Type B pancreatic cell (in vitro differentiated cells): ENCODE data around the gene PLEK. TPM values are rescaled to one million over a fixed set of nuclear protein-coding genes. Genes with fewer than 3 reads are reported as not detected.

ENCODE experiments used
- DNase-seq: peaks from one replicate; pipeline ENCODE4 v3.0.0; 2021; ENCODE audit warnings: mixed read lengths; ENCODE audit not compliant: unreplicated experiment; ENCODE audit errors: extremely low spot score
- H3K27ac Mint-ChIP-seq: 2 replicates; pipeline ENCODE4 v1.8.0; 2021; ENCODE audit warnings: mild to moderate bottlenecking, mixed read lengths
- H3K27me3 Mint-ChIP-seq: 2 replicates; pipeline ENCODE4 v1.8.0; 2021; ENCODE audit warnings: mixed read lengths
- H3K36me3 Mint-ChIP-seq: 2 replicates; pipeline ENCODE4 v1.8.0; 2021; ENCODE audit warnings: mixed read lengths
- H3K4me1 Mint-ChIP-seq: one replicate; pipeline ENCODE4 v1.8.0; 2021; ENCODE audit warnings: mixed read lengths; ENCODE audit not compliant: unreplicated experiment
- H3K4me3 Mint-ChIP-seq: 2 replicates; pipeline ENCODE4 v1.8.0; 2021; ENCODE audit warnings: mild to moderate bottlenecking, mixed read lengths
- H3K9me3 Mint-ChIP-seq: 2 replicates; pipeline ENCODE4 v1.8.0; 2021; ENCODE audit warnings: mixed read lengths
- CTCF ChIP-seq: fragments of 200-600 bp; sonication (generic); conservative IDR thresholded peaks from 2 replicates; pipeline ENCODE4 v1.5.0; 2021; ENCODE audit warnings: antibody characterized with exemption, mild to moderate bottlenecking
- total RNA-seq: library from RNA; stranded (reverse); gene quantifications from 2 replicates; pipeline ENCODE4 v1.2.1, GENCODE V29; 2021; ENCODE audit warnings: low replicate concordance

Gene PLEK
- total RNA-seq, 1 donor from 2014 or later = not detected

- H3K27me3 Mint-ChIP-seq = peaks cover 6% of the 10 kb centered on the region
- no peak for DNase-seq
- H3K4me1 Mint-ChIP-seq = no peaks in the 10 kb centered on the region
- no peaks in the 10 kb centered on the region for H3K36me3 Mint-ChIP-seq
- TF ChIP-seq CTCF = no peak
- no peak overlapping the region for H3K4me3 Mint-ChIP-seq
- H3K9me3 Mint-ChIP-seq = no peaks in the 10 kb centered on the region
- no peak overlapping the region for H3K27ac Mint-ChIP-seq
Measured at GRCh38 chr2:68414452-68414851, 49.4 kb downstream of the PLEK start.

- no peak overlapping the region for H3K27ac Mint-ChIP-seq
- no peaks in the 10 kb centered on the region for H3K4me1 Mint-ChIP-seq
- no peak overlapping the region for H3K4me3 Mint-ChIP-seq
- no peaks in the 10 kb centered on the region for H3K36me3 Mint-ChIP-seq
- peaks cover 6% of the 10 kb centered on the region for H3K27me3 Mint-ChIP-seq
- no peak for DNase-seq
- TF ChIP-seq CTCF = no peak
- H3K9me3 Mint-ChIP-seq = no peaks in the 10 kb centered on the region
Measured at GRCh38 chr2:68414876-68415275, 49.8 kb downstream of the PLEK start.

- Mint-ChIP-seq H3K9me3 (no peaks in the 10 kb centered on the region), H3K4me3 (no peak overlapping the region), H3K36me3 (no peaks in the 10 kb centered on the region), H3K27ac (no peak overlapping the region), H3K27me3 (peaks cover 4% of the 10 kb centered on the region), H3K4me1 (no peaks in the 10 kb centered on the region)
- no peak for DNase-seq
- TF ChIP-seq CTCF = no peak
Measured at GRCh38 chr2:68415521-68415920, 50.4 kb downstream of the PLEK start.

GRCh38 chr2:68416081-68416675 is 51.1 kb downstream of the PLEK start:
- no peak overlapping the region for H3K27ac Mint-ChIP-seq
- H3K4me1 Mint-ChIP-seq = no peaks in the 10 kb centered on the region
- H3K36me3 Mint-ChIP-seq = no peaks in the 10 kb centered on the region
- H3K4me3 Mint-ChIP-seq = no peak overlapping the region
- peaks cover 3% of the 10 kb centered on the region for H3K27me3 Mint-ChIP-seq
- TF ChIP-seq CTCF = no peak
- no peak for DNase-seq
- H3K9me3 Mint-ChIP-seq = no peaks in the 10 kb centered on the region

GRCh38 chr2:68417926-68418325 is 52.8 kb downstream of the PLEK start:
- no peak for DNase-seq
- no peak for TF ChIP-seq CTCF
- H3K4me3 Mint-ChIP-seq = no peak overlapping the region
- H3K27me3 Mint-ChIP-seq = peaks cover 11% of the 10 kb centered on the region
- H3K9me3 Mint-ChIP-seq = peaks cover 3% of the 10 kb centered on the region
- H3K36me3 Mint-ChIP-seq = no peaks in the 10 kb centered on the region
- no peaks in the 10 kb centered on the region for H3K4me1 Mint-ChIP-seq
- H3K27ac Mint-ChIP-seq = no peak overlapping the region

- no peak for DNase-seq
- Mint-ChIP-seq H3K9me3 (peaks cover 3% of the 10 kb centered on the region), H3K4me3 (no peak overlapping the region), H3K27me3 (peaks cover 11% of the 10 kb centered on the region), H3K36me3 (no peaks in the 10 kb centered on the region), H3K27ac (no peak overlapping the region), H3K4me1 (no peaks in the 10 kb centered on the region)
- no peak for TF ChIP-seq CTCF
Measured at GRCh38 chr2:68418419-68418818, 53.3 kb downstream of the PLEK start.
